ENCODE results near the gene LYST.
A peak's percentile ranks its signal among the peaks of the same experiment; 100 is the strongest.

LYST gene

GRCh38 chr1:235861857-235862256 lies 4.8 kb downstream of the LYST start:
- in situ Hi-C loops (cut with MboI; ENCODE audit: low pct_unique_long_range_greater_than_20kb, low sequenced_read_pairs, unreplicated experiment) = no loop called here

GRCh38 chr1:235860829-235861228 lies 5.9 kb downstream of the LYST start:
- no peak for DNase-seq (ENCODE audit: low spot score)
- TF ChIP-seq, protein P1, sequence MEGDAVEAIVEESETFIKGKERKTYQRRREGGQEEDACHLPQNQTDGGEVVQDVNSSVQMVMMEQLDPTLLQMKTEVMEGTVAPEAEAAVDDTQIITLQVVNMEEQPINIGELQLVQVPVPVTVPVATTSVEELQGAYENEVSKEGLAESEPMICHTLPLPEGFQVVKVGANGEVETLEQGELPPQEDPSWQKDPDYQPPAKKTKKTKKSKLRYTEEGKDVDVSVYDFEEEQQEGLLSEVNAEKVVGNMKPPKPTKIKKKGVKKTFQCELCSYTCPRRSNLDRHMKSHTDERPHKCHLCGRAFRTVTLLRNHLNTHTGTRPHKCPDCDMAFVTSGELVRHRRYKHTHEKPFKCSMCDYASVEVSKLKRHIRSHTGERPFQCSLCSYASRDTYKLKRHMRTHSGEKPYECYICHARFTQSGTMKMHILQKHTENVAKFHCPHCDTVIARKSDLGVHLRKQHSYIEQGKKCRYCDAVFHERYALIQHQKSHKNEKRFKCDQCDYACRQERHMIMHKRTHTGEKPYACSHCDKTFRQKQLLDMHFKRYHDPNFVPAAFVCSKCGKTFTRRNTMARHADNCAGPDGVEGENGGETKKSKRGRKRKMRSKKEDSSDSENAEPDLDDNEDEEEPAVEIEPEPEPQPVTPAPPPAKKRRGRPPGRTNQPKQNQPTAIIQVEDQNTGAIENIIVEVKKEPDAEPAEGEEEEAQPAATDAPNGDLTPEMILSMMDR (IDR thresholded peaks at IDR 0.05; ENCODE audit: extremely low read depth, insufficient read depth, missing control alignments) = no peak
- in situ Hi-C loops (cut with MboI; ENCODE audit: low pct_unique_long_range_greater_than_20kb, low sequenced_read_pairs, unreplicated experiment) = no loop called here

More at GRCh38 chr1:235861857-235862256, 4.8 kb downstream of the LYST start:
- no peak for DNase-seq (ENCODE audit: low spot score)
- TF ChIP-seq, protein P1 (IDR thresholded peaks at IDR 0.05; ENCODE audit: extremely low read depth, insufficient read depth, missing control alignments) = no peak

DNA sequence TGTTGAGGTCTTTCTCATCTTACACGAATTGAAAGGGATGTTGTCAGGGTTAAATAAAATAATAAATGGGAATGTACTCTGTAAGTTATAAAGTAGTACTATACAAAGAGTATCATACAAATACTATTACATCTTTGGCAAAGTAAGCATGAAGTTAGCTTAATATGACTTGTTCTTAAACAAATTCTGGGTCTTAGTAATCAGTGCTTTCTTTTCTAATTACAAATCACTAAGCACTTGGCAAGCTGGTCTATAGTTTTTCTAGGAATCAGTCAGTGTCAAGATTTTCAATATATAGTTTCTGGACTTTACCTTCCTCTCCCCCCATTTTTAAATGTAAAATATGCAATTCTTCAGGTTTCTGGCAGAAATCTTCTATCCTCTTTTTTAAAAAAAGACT lies 6.9 kb downstream of the LYST start:
- no peak for DNase-seq (ENCODE audit: low spot score)
- TF ChIP-seq, protein P1 (IDR thresholded peaks at IDR 0.05; ENCODE audit: extremely low read depth, insufficient read depth, missing control alignments) = no peak
- in situ Hi-C loops (cut with MboI; ENCODE audit: low pct_unique_long_range_greater_than_20kb, low sequenced_read_pairs, unreplicated experiment) = no loop called here

DNA sequence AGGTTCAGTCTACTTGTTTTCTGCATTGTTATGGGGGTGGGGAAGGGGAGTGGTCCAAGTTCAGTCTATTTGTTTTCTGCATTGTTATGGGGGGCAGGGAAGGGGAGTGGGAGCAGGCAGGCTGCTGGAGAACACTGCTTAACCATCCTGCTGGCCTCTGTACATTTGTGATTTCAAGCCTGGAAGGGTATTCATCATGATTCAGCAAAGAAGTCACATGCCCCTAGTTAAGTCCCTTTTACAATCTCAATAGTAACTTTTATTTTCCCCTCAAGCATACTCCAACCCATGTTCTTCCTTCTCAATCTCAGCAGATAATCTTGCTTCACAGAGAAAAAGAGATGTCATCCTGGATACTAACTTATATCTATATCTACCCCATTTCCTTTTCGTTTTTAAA lies 7.9 kb downstream of the LYST start:
- TF ChIP-seq, protein P1 (IDR thresholded peaks at IDR 0.05; ENCODE audit: extremely low read depth, insufficient read depth, missing control alignments) = no peak
- no peak for DNase-seq (ENCODE audit: low spot score)
- in situ Hi-C loops (cut with MboI; ENCODE audit: low pct_unique_long_range_greater_than_20kb, low sequenced_read_pairs, unreplicated experiment) = no loop called here

- in situ Hi-C loops (cut with MboI; ENCODE audit: low pct_unique_long_range_greater_than_20kb, low sequenced_read_pairs, unreplicated experiment) = no loop called here
- TF ChIP-seq, protein P1 (IDR thresholded peaks at IDR 0.05; ENCODE audit: extremely low read depth, insufficient read depth, missing control alignments) = no peak
- DNase-seq (ENCODE audit: low spot score) = no peak
Measured at GRCh38 chr1:235857756-235858155, 8.9 kb downstream of the LYST start.

GRCh38 chr1:235855811-235856429 lies 10.8 kb downstream of the LYST start:
- in situ Hi-C loops (cut with MboI; ENCODE audit: low pct_unique_long_range_greater_than_20kb, low sequenced_read_pairs, unreplicated experiment) = no loop called here
- TF ChIP-seq, protein P1 (IDR thresholded peaks at IDR 0.05; ENCODE audit: extremely low read depth, insufficient read depth, missing control alignments) = no peak
- DNase-seq (ENCODE audit: low spot score) = peak; percentile 40
